GM18502 (cell line): ENCODE results near the gene FALEC.

ENCODE experiments used
- ATAC-seq: cut with Tn5 transposase; IDR thresholded peaks from one replicate; pipeline ENCODE4 v1.9.1; 2021; ENCODE audit warnings: mild to moderate bottlenecking; ENCODE audit not compliant: unreplicated experiment, poor library complexity

The FALEC gene

DNA sequence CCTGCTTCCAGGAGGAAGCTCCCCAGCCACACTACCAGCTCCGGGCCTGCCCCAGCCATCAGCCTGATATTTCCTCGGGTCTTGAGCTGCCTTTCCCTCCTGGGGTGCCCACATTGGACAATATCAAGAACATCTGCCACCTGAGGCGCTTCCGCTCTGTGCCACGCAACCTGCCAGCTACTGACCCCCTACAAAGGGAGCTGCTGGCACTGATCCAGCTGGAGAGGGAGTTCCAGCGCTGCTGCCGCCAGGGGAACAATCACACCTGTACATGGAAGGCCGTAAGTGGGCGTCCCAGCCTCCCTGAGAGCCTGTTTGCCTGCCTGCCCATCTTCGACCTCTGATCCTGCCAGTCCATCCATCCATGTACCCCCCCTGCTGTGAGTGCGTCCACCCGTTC, 4.0 kb upstream of the FALEC start:
- ATAC-seq = no peak

DNA sequence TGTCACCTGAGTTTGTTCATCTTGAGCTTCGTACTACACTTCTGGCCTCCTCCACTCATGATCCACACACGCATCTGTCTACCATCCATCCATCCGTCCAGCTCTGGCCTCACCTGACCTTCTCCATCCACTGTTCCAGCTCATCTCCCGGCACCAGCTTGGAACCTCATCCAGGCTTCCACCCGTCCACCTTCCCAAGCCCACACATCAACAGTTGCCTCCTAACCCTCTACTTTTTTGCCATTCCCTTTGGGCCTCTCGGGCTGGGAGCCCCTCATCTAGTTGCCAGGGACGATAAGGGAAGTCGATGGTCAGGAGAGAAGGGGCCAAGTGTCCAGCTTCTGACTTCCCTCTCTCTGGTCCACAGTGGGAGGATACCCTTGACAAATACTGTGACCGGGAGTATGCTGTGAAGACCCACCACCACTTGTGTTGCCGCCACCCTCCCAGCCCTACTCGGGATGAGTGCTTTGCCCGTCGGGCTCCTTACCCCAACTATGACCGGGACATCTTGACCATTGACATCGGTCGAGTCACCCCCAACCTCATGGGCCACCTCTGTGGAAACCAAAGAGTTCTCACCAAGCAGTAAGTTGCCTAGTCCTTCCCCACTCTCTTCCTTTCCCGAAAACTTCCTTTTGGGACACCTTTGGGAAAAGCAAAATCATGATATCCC, 3.4 kb upstream of the FALEC start:
- no peak for ATAC-seq

DNA sequence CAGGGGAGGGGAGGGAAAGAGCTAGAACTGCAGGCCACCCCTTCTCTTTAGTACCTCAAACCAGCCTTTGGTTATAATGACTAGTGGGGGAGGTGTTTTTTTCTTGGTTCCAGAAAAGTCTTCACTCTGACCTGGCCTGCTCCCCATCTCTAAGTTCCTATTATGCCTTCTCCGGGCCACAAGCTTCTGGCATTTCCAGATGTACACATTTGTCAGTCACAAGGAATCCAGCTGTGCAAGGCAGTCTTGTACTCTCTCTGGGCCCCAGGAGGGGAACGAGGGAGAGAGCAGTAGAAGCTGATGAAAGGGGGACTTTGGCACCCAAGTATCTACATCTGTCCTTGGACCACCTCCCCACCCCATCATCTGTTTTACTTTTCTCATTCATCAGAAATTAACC, 2.7 kb upstream of the FALEC start:
- no peak for ATAC-seq

DNA sequence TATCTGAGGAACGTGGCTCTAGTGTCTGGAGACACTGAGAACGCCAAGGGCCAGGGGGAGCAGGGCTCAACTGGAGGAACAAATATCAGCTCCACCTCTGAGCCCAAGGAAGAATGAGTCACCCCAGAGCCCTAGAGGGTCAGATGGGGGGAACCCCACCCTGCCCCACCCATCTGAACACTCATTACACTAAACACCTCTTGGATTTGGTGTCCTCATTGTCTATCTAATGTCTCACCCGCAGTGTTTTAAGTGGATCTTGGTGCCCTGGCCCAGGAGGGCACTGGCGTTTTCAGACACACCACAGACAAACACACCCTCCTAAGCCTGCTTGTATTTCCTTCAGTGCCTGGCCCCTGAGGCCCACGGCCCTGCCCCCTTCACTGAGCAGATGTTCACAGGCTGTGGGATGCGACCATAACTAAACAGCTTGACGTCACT, 2.2 kb upstream of the FALEC start:
- ATAC-seq = no peak

DNA sequence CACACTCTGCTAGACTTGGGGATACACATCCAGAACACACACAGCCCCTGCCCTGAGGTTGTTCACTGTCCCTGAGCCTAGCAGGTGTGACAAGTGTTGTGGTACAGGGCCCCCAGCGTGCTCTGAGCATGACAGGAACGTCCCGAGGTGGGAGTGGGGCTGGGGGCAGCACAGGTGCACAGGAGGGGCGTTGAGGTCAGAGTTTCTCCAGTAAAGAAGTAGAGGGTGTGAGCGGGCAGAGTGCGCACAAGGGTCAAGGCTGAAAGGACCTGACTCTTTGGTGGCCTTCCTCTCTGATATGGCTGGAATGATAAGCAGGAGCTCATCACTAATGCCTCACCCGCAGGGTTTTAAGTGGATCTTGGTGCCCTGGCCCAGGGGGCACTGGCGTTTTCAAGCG, 1.3 kb upstream of the FALEC start:
- ATAC-seq = no peak

DNA sequence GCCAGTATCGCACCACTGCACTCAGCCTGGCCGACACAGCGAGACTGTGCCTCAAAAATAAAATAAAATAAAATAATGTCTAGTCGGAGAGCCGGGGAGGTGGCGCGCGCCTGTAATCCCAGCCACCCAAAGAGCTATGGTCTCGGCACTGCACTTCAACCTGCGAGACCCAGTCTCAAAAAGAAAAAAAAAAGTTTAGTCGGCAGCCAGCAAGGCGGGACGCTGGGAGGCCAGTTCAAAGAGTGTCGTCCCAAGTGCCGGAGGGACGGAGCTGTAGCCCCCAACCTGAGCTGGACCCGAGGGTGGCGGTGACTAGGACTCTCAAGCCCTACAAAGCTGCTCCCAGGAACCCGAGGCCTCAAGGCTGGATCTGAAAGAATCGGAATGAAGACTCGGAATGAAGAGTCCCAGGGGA, 632 bp upstream of the FALEC start:
- ATAC-seq = no peak

DNA sequence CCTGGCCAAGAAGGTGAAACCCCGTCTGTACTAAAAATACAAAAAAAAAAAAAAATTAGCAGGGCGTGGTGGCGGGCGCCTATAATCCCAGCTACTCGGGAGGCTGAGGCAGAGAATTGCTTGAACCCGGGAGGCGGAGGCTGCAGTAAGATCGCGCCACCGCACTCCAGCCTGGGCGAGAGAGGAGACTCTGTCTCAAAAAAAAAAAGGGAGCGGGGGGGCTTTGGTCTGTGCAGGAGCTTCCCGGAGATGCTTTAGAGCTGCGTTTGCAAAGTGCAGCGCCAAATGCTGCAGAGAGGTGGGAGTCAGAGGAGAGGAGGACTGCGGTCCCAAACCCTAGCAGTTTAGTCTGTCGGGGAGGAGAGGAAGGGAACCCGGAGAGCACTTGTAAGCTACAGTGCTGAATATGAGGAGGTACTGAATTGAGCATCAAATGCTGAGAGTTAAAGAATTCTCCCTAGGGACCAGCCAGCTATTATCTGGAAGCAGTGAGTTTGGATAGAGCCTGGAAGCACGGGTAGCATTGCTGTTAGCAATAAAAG, 569 bp downstream of the FALEC start:
- ATAC-seq = no peak

DNA sequence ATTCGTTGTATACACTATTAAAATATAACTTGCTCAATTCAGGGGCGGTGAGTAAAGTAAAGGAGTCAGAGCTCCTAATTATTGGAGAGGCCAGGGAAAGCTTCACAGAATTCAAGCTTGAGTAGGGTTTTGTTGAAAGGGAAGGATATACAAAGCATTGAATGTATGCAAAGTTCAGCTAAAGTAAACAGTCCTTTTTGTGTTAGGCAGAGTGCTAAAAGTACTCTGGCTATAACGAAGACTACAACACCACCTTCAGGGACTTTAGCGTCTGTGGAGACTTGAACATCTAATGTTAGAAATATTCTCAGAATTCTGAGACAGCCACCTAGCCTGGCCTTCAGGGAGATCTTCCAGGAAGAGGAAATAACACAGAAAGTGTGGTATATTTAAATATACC, 1.1 kb downstream of the FALEC start:
- no peak for ATAC-seq

DNA sequence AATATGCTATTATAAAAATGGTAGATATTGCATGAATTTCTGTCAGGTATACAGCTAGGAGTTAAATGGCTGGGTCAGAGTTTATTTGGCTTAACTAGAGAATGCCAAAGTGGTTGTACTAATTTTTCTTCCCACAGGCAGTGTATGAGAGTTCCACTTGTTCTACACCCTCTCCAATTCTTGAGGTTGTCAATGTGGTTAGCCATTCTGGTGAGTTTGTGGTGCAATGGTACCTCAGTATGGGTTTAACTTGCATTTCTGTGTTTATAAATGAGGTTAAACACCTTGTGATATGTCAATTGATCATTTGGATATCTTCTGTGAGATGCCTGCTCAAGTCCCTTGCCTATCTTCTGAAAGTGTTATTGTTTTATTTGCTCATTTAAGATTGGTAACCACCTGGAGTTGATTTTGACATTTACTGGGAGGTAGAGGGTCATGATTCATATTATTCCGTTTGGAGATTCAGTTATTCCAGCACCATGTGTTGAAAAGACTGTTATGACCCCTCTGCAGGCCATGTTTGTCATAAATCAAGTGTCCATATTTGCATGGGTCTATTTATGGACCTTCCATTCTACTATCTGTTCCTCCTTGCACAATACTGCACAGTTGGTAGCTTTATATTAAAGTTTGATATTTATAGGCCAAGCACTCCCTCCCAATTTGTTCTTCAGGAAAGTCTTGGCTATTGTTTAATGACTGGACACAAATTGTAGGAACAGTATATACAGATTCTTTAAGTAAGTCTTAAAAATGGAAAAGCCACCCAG, 5.8 kb downstream of the FALEC start:
- ATAC-seq = no peak

DNA sequence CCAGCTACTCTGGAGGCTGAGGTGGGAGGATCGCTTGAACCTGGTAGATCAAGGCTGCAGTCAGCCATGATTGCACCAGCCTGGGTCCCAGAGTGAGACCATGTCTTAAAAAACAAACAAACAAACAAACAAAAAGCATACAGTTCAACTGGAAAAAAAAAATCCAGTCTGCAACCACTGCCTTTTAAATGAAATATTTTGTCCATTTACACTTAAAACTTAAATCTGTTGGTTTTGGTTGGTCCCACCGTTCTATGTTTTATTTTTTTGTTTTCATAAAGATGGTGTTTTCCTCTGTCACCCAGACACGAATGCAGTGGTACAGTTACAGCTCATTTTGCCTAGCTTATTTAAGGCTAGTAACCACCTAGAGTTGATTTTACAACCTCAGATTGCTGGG, 9.8 kb downstream of the FALEC start:
- ATAC-seq = no peak

DNA sequence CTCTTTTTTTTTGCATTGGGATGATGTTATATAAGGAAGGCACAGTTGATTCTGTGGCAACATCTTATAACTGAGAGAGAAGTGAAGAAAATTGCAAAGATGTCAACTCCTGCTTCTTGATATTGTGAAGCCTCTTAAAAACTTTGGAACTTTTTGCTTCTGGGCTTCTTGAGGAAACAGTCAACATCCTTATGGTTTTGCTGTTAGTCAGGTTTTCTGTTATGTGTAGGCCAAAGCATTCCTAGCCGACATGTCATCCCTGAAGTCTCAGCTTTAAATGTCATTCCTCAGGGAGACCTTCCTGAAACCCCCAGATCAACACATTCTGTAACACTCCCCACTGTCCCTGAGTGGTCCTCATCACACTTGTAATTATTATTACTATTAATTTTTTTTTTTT, 12.6 kb downstream of the FALEC start:
- no peak for ATAC-seq

DNA sequence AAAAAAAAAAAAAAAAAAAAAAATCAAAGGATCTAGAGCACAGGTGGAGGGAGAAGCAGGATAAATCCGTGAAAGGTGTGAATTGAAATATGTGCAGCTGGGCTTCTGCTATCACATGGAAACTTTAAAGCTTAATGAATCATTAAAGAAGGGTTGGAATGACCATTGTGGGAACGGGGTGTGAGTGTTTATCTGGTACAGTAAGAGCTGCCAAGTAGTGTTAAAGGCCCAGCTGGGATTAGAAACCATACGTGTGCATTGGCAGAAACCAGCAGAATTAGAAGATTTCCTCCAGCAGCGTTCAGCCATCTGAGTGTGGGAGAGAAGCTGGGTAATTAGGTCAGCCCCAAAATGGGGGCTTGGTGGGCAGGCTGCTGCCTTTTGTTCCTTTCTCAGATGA, 13.5 kb downstream of the FALEC start:
- ATAC-seq = no peak

DNA sequence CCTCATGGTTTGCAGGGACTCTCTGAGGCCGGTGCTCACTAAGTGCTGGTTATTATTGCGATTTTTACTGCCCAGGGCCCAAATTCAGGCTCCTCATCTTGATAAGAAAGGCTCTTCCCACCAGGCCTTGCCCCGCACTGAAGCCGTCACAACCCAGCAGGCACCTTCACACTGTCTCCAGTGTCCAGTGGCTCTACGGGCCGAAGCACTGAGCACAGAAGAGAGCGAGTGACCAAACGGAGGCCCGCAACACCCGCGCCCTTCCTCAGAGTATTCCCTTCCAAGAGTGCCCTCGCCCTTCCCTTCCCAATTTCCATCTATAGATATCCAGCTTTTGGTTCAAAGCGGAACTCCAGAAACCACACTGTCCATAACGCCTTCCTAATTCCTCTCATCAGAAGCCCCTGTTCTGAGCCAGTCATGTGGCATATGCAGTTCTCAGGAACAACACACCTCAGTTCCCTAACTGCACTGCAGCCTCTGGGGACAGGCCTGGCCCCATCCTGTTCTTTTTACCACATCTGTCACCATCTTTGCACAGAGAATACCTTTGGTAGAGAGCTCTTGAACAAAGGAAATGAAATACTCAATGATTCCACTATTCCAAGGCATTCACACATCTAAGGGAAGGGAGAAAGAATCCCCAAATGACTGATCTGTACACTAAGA, 15.1 kb downstream of the FALEC start:
- ATAC-seq = no peak

DNA sequence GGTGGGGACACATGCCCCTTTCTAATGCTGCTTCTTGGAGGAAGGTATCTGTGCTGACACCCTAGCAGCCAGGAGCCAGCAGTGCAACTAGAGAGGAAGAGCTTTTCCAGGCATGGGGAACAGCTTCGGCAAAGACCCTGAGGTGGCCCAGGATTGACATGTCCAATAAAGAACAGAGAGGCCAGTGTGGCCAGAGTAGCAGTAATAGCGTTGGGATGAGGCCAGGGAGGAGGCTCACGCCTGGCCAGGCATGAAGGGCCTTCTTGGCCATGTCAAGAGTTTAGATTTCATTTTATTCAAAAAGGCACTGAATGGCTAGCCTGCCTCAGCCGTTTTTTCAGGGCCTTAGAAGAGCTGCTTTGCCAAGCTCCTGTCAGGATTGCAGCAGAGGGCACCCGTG, 17.3 kb downstream of the FALEC start:
- no peak for ATAC-seq

DNA sequence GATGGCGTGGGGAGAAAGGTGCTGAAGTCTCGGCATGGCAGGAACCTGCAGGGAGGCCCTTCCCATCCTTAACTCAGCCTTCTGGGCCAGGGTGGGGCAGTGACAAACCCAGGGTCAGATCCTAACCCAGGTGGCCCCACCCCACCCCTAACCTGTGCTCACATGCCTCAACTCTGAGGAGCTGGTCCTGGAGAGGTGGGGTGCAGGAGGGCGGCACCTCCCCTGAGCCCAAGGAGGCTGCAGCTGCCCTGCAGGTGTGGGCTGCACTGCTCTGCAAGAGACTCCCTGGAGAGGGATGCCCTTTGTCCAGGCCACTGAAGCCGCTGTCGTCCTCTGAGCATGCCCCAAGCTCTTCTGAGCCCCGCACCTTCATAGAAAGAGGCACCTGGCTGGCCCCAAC, 18.4 kb downstream of the FALEC start:
- no peak for ATAC-seq

DNA sequence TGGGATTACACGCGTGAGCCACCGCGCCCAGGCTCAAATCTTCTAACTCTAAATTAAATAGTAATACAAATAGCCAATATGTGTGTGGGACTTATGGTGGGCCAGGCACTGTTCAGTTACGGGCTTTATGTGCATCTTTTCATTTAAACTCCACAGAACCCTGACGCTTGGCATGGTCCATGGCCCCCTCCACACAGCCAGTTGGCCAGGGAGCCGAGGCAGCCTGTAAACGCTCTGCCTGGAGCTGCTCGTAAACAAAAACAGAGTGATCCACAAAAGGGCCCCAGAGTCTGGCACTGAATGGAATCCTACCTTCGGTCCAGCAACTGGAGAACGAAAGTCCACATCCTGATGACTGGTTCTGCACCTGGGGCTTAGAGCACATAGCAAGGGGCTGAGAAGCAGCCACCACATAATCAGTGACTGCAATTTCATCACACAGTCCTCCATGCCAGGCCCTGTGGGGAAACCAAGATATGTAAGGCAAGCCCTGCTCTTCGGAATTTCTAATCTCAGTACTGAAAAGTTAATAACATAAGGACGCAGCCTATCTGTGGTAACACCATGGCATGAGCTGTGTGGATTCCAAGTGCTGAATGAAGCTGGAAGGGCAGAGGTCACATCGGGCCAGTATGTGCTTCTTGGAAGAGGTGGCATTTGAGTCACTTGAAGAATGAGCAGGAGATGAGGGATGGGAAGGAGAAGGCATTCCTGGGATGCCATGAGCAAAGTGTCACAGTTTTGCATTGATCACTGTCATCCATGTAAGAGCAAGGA, 20.1 kb downstream of the FALEC start:
- ATAC-seq = no peak

DNA sequence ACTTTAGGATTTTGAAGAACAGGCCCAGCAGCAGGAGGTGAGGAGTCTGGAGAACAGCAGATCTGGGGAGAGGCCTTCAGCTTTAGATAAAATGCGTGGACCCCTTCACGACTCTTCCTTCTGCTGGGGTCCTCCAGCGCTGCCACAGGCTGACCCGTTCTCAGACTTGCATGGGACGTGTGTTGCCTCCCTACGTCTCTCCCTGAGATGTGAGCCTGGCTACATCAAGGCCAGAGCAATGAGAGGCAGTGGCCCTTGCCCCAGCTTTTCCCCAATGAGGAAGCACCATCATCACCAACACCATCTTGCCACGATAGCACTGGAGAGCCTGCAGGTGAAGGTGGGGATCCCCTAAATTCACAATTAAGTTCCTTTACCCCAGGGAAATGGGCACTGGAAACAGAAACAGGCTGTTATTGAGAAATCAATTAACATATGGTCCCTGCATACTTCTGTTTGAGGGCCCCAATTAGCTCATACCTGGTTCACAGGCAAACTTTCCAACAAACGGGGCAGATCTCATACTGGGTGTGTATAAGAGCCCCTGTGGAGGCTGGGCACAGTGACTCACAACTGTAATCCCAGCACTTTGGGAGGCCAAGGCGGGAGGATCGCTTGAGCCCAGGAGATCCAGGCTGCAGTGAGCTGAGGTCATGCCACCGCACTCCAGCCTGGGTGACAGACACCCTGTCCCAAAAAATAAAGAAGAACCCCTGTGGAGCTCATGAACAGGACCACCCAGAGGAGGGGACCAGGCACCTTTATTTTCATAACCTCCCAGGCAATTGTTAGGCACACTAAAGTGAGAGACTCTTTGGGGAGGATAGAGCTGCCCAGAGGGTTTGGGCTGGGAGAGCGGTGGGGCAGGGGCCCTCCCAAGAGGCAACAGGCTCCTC, 21.5 kb downstream of the FALEC start:
- no peak for ATAC-seq

DNA sequence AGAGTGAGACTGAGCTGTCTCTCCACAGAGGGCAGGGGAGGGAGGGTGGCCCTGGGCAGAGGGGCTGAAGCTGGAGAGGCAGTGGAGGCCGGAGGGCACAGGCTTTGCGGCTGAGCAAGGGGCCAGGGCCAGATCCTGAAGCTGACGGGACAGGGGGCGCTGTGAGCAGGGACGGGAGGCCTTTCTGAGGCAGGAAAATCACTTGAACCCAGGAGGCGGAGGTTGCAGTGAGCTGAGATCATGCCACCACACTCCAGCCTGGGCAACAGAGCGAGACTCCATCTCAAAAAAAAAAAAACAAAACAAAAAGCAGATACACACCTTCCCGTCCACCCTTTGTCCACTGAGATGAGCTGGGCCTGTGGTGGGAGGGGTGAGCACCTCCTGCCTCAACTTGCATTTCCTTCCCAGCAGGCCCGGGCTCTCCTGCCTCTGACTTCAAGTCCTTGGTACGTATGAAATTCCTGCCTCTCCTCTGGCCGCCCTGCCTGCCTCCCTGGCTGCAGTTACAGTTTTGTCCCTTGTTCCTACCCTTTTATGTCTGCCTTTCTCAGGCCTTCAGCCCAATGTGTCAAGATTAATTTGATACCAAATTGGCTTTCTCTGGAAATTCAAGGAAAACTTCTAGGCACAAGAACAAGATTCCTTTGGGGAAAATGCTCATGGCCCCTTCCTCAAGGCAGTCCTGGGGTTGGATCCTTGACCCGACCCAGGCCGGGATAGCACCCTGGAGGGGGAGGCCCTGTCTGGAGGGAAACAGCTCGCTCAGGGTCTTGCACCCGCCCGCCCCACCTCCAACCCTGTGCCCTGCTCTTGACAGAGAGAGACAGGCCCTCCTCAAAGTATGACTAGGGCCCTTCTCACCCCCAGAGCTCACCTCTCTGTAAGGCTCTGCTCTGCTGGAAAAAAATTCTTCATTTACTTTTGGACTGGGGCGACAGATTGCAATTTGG, 22.5 kb downstream of the FALEC start:
- no peak for ATAC-seq
